ENCODE measurements around the gene TES.
"Not testable (repeated sequence)": the region's sequence is repeated elsewhere in the genome, so short reads cannot be mapped to it uniquely, and the experiment has no call there.

TES gene

GRCh38 chr7:116169060-116169459, 41.3 kb upstream of the TES start:
- no peak overlapping the region for H3K9ac ChIP-seq
- peaks cover 0 to 3% (median 0%) of the 10 kb centered on the region in 11 experiments; a peak in 1 of 22 replicates for H3K9me3 ChIP-seq (replicated peaks in 1 of 11)
- H3K4me2 ChIP-seq = no peak overlapping the region
- no peaks in the 10 kb centered on the region for H3K27me3 ChIP-seq
- no peaks in the 10 kb centered on the region for H4K20me1 ChIP-seq
- no peak for TF ChIP-seq Cebpa-rat (IDR thresholded peaks at IDR 0.05)
- H3K4me3 ChIP-seq = no peak overlapping the region
- H3K4me1 ChIP-seq = peaks cover 0 to 37% (median 14%) of the 10 kb centered on the region in 10 experiments; a peak in 10 of 20 replicates
- no peaks in the 10 kb centered on the region for H3K36me3 ChIP-seq
- no peak overlapping the region for H3K27ac ChIP-seq

DNA sequence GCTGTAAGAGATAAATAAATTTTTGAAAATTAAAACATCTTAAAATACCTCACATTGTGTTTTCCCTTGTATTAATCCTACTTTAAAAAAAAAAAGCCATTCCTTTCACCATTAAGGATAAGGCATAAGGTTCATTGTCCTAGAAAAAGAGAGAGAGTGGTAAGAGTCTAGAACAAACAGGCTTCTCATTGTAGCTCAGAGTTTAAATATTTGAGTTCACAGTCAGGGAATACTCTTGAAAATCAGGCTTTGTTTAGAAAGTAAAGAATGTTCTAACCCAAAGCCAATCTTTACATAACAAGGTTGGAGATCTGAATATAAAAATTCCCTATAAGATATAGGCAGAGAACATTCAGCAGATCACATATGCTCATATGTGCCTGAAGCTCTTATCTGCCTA, 40.2 kb upstream of the TES start:
- Histone ChIP-seq H3K27ac (no peak overlapping the region), H3K4me3 (no peak overlapping the region), H3K27me3 (no peaks in the 10 kb centered on the region), H3K9ac (no peak overlapping the region), H3K36me3 (no peaks in the 10 kb centered on the region), H4K20me1 (no peaks in the 10 kb centered on the region), H3K4me1 (peaks cover 0 to 26% (median 14%) of the 10 kb centered on the region in 10 experiments; a peak in 10 of 20 replicates), H3K9me3 (replicated peaks in 1 of 11) (peaks cover 0 to 11% (median 6%) of the 10 kb centered on the region in 11 experiments; a peak in 12 of 22 replicates), H3K4me2 (no peak overlapping the region)
- no peak for TF ChIP-seq Cebpa-rat (IDR thresholded peaks at IDR 0.05)

DNA sequence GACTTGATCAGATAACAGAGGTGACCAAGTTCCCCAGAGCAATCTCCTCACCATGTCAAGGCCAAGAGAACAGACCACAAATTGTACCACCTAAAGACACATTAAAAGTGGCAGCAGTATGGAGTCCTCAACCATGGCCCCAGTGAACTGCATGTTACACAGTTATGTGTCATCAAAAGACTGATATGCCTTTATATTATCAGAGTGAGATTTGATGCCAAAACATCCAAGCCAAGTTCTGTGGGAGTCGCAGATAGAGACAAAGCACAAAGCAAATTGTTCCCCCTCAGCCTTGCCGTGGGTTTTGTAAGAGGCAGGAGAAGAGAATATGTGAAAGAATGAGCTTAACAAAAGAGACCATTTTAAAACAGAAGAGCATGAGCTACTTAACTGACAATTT, 39.2 kb upstream of the TES start:
- Histone ChIP-seq H3K4me2 (no peak overlapping the region), H4K20me1 (no peaks in the 10 kb centered on the region), H3K4me3 (no peak overlapping the region), H3K27ac (no peak overlapping the region), H3K4me1 (peaks cover 0 to 16% (median 10%) of the 10 kb centered on the region in 10 experiments; a peak in 10 of 20 replicates), H3K36me3 (no peaks in the 10 kb centered on the region), H3K27me3 (no peaks in the 10 kb centered on the region), H3K9ac (no peak overlapping the region), H3K9me3 (replicated peaks in 1 of 11) (peaks cover 0 to 17% (median 11%) of the 10 kb centered on the region in 11 experiments; a peak in 12 of 22 replicates)
- no peak for TF ChIP-seq Cebpa-rat (IDR thresholded peaks at IDR 0.05)

DNA sequence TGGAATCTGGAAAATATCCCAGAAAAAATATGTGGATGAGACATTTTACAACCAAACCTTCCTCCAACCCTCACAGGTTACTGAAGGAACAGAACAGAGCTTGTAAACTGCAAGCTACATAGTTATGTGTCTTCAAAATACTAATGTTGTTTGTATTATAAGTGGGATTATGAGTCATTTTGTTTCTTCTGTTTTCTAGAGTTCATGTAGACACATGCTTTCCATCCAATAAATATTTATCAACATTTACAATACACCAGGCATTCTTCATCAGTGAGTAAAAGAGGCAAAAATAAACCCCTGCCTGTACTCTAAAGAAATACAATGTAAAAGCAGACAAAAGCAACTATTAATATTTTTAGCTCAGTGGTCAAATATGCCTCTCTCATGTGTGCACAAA, 38.0 kb upstream of the TES start:
- Histone ChIP-seq H3K9ac (no peak overlapping the region), H3K27me3 (no peaks in the 10 kb centered on the region), H3K36me3 (no peaks in the 10 kb centered on the region), H4K20me1 (no peaks in the 10 kb centered on the region), H3K4me2 (no peak overlapping the region), H3K4me3 (no peak overlapping the region), H3K9me3 (replicated peaks in 1 of 11) (peaks cover 0 to 17% (median 11%) of the 10 kb centered on the region in 11 experiments; a peak in 12 of 22 replicates), H3K27ac (no peak overlapping the region), H3K4me1 (peaks cover 0 to 4% (median 0%) of the 10 kb centered on the region in 10 experiments; a peak in 8 of 20 replicates)
- TF ChIP-seq Cebpa-rat (IDR thresholded peaks at IDR 0.05) = no peak

GRCh38 chr7:116173051-116174028, 37.0 kb upstream of the TES start:
- peaks cover 0 to 14% (median 11%) of the 10 kb centered on the region in 11 experiments; a peak in 12 of 22 replicates for H3K9me3 ChIP-seq (replicated peaks in 1 of 11)
- no peak overlapping the region for H3K4me2 ChIP-seq
- no peaks in the 10 kb centered on the region for H3K36me3 ChIP-seq
- no peak overlapping the region for H3K27ac ChIP-seq
- no peaks in the 10 kb centered on the region for H4K20me1 ChIP-seq
- H3K4me1 ChIP-seq = no peaks in the 10 kb centered on the region
- no peaks in the 10 kb centered on the region for H3K27me3 ChIP-seq
- H3K9ac ChIP-seq = no peak overlapping the region
- no peak for TF ChIP-seq Cebpa-rat (IDR thresholded peaks at IDR 0.05)
- H3K4me3 ChIP-seq = no peak overlapping the region

DNA sequence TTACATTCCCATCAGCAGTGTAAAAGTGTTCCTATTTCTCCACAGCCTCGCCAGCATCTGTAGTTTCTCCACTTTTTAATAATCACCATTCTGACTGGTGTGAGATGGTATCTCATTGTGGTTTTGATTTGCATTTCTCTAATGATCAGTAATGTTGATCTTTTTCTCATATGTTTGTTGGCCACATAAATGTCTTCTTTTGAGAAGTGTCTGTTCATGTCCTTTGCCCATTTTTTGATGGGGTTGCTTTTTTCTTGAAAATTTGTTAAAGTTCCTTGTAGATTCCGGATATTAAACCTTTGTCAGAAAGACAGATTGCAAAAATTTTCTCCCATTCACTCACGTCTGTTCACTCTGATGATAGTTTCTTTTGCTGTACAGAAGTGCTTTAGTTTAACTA, 35.2 kb upstream of the TES start:
- not testable (repeated sequence) for H3K4me1 ChIP-seq, H3K27ac ChIP-seq, H3K27me3 ChIP-seq, H3K36me3 ChIP-seq, H3K4me2 ChIP-seq, H3K4me3 ChIP-seq, H4K20me1 ChIP-seq, H3K9ac ChIP-seq
- H3K9me3 ChIP-seq (replicated peaks in 1 of 11) = peaks cover 0 to 14% (median 11%) of the 10 kb centered on the region in 11 experiments; a peak in 12 of 22 replicates

DNA sequence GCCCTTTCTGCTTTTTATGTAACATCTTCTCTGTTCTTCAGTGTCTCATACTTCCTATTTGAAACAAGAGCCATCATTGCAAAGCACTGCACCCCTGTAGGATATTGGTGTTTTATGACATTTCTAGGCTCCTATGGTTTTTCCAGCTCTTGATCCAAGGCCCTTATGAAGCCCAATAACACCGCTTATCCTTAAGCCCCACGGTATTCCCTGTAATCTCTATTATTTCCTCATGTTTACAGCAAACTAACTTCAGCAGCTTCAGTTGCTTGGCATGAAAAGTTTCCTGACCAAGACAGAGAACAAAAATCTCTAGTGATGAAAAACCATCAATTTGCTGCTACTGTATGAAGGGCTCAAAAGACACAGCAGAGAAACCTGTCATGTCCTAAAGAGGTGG, 34.1 kb upstream of the TES start:
- H3K27ac ChIP-seq = no peak overlapping the region
- H4K20me1 ChIP-seq = no peaks in the 10 kb centered on the region
- H3K4me3 ChIP-seq = no peak overlapping the region
- peaks cover 0 to 14% (median 11%) of the 10 kb centered on the region in 11 experiments; a peak in 12 of 22 replicates for H3K9me3 ChIP-seq (replicated peaks in 1 of 11)
- TF ChIP-seq Cebpa-rat (IDR thresholded peaks at IDR 0.05) = no peak
- no peaks in the 10 kb centered on the region for H3K4me1 ChIP-seq
- H3K27me3 ChIP-seq = no peaks in the 10 kb centered on the region
- no peaks in the 10 kb centered on the region for H3K36me3 ChIP-seq
- no peak overlapping the region for H3K4me2 ChIP-seq
- no peak overlapping the region for H3K9ac ChIP-seq

- no peaks in the 10 kb centered on the region for H3K4me1 ChIP-seq
- TF ChIP-seq Cebpa-rat (IDR thresholded peaks at IDR 0.05) = no peak
- H4K20me1 ChIP-seq = no peaks in the 10 kb centered on the region
- H3K36me3 ChIP-seq = no peaks in the 10 kb centered on the region
- H3K9me3 ChIP-seq (replicated peaks in 1 of 11) = peaks cover 3 to 15% (median 13%) of the 10 kb centered on the region in 11 experiments; a peak in 14 of 22 replicates
- no peaks in the 10 kb centered on the region for H3K27me3 ChIP-seq
- no peak overlapping the region for H3K4me3 ChIP-seq
- H3K4me2 ChIP-seq = no peak overlapping the region
- no peak overlapping the region for H3K9ac ChIP-seq
- no peak overlapping the region for H3K27ac ChIP-seq
Measured at GRCh38 chr7:116177009-116177408, 33.3 kb upstream of the TES start.

GRCh38 chr7:116180302-116180701, 30.0 kb upstream of the TES start:
- no peak overlapping the region for H3K9ac ChIP-seq
- no peaks in the 10 kb centered on the region for H3K4me1 ChIP-seq
- no peaks in the 10 kb centered on the region for H4K20me1 ChIP-seq
- H3K9me3 ChIP-seq (replicated peaks in 1 of 11) = peaks cover 5 to 24% (median 17%) of the 10 kb centered on the region in 11 experiments
- H3K4me3 ChIP-seq = no peak overlapping the region
- TF ChIP-seq Cebpa-rat (IDR thresholded peaks at IDR 0.05) = no peak
- H3K27me3 ChIP-seq = no peaks in the 10 kb centered on the region
- no peak overlapping the region for H3K4me2 ChIP-seq
- no peaks in the 10 kb centered on the region for H3K36me3 ChIP-seq
- H3K27ac ChIP-seq = no peak overlapping the region

All from BLaER1 treated with 17β-estradiol and CSF1 and Interleukin-3, amounts not matched to agents 10 nM and 100 nM (cell line).